Activated naive CD8-positive, alpha-beta T cell (primary cell): Measurements from ENCODE around the gene UNC13D.
A peak's percentile ranks its signal among the peaks of the same experiment; 100 is the strongest.
"Not testable (repeated sequence)": the region's sequence is repeated elsewhere in the genome, so short reads cannot be mapped to it uniquely, and the experiment has no call there.

Experiments
- H3K27ac Mint-ChIP-seq: one replicate; pipeline ENCODE4 v1.8.0; 2021; ENCODE audit warnings: mixed read lengths
- H3K27me3 Mint-ChIP-seq: one replicate; pipeline ENCODE4 v1.8.0; 2021; ENCODE audit warnings: mixed read lengths
- H3K36me3 Mint-ChIP-seq: one replicate; pipeline ENCODE4 v1.8.0; 2021; ENCODE audit warnings: mixed read lengths
- H3K4me1 Mint-ChIP-seq: one replicate; pipeline ENCODE4 v1.8.0; 2021; ENCODE audit warnings: low read depth, mixed read lengths
- H3K4me3 Mint-ChIP-seq: one replicate; pipeline ENCODE4 v1.8.0; 2021; ENCODE audit warnings: mild to moderate bottlenecking, mixed read lengths
- H3K9me3 Mint-ChIP-seq: one replicate; pipeline ENCODE4 v1.8.0; 2021; ENCODE audit warnings: low read depth, mixed read lengths

UNC13D gene

GRCh38 chr17:75795820-75796607 is 48.2 kb downstream of the UNC13D start:
- H3K27me3 Mint-ChIP-seq: no peaks in the 10 kb centered on the region
- no peak overlapping the region for H3K27ac Mint-ChIP-seq
- H3K4me1 Mint-ChIP-seq: peaks cover 28% of the 10 kb centered on the region
- peaks cover 5% of the 10 kb centered on the region for H3K36me3 Mint-ChIP-seq
- no peaks in the 10 kb centered on the region for H3K9me3 Mint-ChIP-seq
- H3K4me3 Mint-ChIP-seq: no peak overlapping the region

GRCh38 chr17:75793460-75793859 is 50.7 kb downstream of the UNC13D start:
- H3K27ac Mint-ChIP-seq: peak overlapping the region; percentile 64
- H3K4me1 Mint-ChIP-seq: peaks cover 37% of the 10 kb centered on the region
- H3K9me3 Mint-ChIP-seq: no peaks in the 10 kb centered on the region
- peaks cover 3% of the 10 kb centered on the region for H3K36me3 Mint-ChIP-seq
- H3K4me3 Mint-ChIP-seq: peak overlapping the region; percentile 28
- no peaks in the 10 kb centered on the region for H3K27me3 Mint-ChIP-seq

- H3K27ac Mint-ChIP-seq: no peak overlapping the region
- H3K9me3 Mint-ChIP-seq: no peaks in the 10 kb centered on the region
- H3K4me1 Mint-ChIP-seq: peaks cover 43% of the 10 kb centered on the region
- H3K4me3 Mint-ChIP-seq: no peak overlapping the region
- no peaks in the 10 kb centered on the region for H3K27me3 Mint-ChIP-seq
- H3K36me3 Mint-ChIP-seq: peaks cover 2% of the 10 kb centered on the region
Observed at GRCh38 chr17:75791254-75791653, 53.0 kb downstream of the UNC13D start.

DNA sequence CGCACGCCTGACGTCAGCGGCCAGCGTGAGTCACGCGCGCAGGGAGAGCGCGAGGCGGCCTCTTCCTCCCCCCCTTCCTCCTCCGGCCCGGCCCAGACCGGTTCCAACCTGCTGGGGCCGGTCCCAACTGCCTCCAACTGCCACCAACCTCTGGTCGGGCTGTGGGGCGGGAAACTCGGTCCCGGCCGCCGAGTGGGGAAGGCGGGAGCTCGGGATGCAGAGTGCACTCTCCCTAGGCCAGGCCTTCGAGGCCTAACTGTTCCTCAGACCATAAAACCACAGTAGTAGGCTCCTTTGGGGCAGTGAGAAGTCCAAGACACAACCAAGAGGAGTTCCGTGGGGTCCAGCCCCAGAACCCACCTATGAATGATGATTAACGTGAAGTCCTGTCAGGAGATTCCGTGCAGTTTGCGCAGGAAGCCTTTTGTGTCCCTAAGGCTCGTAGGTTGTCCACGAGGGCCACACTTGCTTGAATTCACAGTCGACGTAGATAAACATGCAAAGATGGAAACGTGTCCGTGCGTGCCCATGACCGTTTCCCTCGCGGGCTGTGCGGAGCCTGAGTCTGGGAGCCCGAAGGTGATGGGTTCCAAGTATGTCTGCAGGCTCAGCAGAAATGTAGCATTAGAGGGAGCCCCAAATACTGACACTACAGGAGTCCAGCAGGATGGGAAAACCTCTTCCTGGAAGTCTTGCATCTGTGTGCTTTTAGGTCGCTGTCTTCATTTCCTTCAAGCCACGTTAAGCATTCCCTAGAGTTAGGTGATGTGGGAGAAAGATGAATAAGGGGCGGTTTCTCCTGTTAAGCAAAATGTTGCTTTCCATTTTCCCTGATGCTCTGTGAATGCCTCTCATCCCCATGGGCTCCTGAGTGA is 59.0 kb downstream of the UNC13D start:
- H3K27ac Mint-ChIP-seq: peak overlapping the region; percentile 98
- no peaks in the 10 kb centered on the region for H3K9me3 Mint-ChIP-seq
- H3K4me3 Mint-ChIP-seq: peak overlapping the region; percentile 84
- H3K4me1 Mint-ChIP-seq: peaks cover 46% of the 10 kb centered on the region
- H3K27me3 Mint-ChIP-seq: no peaks in the 10 kb centered on the region
- peaks cover 6% of the 10 kb centered on the region for H3K36me3 Mint-ChIP-seq

DNA sequence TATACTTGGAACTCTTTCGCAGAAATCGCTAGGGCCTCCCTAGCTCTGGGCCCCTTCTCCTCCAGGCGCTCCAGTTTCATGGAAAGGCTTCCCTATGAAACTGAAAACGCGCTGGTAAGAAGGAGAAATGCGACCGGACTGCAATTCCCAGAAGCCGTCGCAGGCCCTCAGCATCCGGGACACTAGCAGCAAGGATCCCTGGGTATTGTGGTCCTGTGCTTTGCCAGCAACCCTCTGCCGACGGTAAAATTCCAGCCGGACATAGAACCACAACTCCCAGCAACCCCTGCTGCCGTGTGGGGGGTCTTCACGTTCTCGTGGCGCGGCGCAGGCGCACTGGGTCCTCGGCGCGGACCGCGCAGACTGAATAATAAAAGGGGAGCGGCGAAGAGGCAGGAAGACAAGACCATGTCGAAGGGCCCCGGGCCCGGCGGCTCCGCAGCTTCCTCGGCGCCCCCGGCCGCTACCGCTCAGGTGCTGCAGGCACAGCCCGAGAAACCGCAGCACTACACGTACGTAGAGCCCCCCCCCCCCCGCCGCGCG is 59.7 kb downstream of the UNC13D start, which contains the start of gene UNK:
UNK (plus strand) TSS at position 334 of the 543 bp plus-strand sequence; CDS start at position 409, 75 bp downstream.
- H3K4me1 Mint-ChIP-seq: peaks cover 48% of the 10 kb centered on the region
- peaks cover 3% of the 10 kb centered on the region for H3K9me3 Mint-ChIP-seq
- H3K27ac Mint-ChIP-seq: peak within 1 kb of the TSS; percentile 98
- H3K4me3 Mint-ChIP-seq: peak within 1 kb of the TSS; percentile 84
- H3K27me3 Mint-ChIP-seq: no peaks in the 10 kb centered on the region
- peaks cover 6% of the 10 kb centered on the region for H3K36me3 Mint-ChIP-seq

DNA sequence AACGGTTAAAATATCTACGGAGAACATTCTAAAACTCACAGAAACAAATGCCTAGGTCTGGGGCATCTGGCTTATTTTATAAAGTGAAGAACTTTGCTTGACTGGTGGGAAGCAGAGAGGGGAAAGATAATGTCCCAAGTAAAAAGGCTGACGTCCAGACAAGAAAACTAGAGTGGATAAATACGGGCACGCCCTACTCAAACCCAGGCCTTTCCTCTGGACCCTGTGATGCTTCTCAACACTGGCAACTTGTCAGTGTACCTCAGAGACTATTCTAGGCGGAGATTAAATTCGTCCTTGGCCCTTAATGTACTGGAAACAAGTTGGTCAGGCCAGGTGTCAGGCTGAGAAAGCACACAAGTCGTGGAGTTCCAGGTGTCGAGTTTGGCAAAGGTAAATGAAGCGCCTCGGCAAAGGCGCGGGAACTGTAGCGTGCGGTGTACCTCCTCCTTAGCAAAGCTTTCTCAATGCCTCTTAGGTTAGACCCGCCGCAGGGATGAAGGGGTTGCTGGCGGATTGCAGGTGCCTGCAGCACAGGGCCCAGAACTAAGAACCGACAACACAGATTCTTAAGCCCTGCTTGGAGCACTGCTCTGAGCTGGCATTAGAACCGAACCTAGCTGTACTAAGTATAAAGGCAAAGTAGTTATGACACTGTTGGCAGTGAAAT is 60.3 kb downstream of the UNC13D start:
- peaks cover 6% of the 10 kb centered on the region for H3K36me3 Mint-ChIP-seq
- H3K27me3 Mint-ChIP-seq: no peaks in the 10 kb centered on the region
- peak overlapping the region; percentile 84 for H3K4me3 Mint-ChIP-seq
- peaks cover 45% of the 10 kb centered on the region for H3K4me1 Mint-ChIP-seq
- H3K9me3 Mint-ChIP-seq: peaks cover 3% of the 10 kb centered on the region
- peak overlapping the region; percentile 98 for H3K27ac Mint-ChIP-seq

DNA sequence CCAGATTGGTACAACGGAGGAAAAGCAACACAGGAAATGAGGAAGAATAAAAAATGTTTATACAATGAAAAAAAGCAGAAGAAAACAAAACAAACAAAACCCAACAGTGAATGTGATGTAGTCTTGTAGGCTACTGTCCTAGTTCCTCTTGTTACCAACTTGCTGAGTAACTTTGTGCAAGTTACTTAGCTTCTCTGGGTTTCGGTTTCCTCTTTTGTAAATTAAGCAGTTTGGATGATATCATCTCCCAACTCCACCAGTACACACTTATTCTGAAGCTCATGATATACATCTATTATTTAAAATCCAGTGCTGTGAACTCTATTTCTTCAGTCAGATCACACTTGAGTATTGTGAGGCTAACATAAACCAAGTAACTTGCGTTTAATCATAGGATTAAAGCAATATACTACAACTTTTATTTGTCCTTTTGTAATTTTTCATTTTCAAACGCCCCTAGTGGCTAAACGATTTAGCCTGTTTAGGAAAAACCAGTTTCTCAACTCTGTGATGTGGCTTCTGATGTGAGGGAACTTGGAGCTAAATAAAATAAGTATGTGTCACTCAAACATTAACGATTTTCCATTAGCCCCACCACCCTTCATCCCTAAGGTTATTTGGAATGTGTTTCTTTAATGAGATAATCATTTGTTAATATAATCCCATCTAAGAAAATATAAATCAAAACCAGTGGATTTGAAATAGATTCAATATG is 61.0 kb downstream of the UNC13D start:
- H3K9me3 Mint-ChIP-seq: peaks cover 3% of the 10 kb centered on the region
- peaks cover 12% of the 10 kb centered on the region for H3K36me3 Mint-ChIP-seq
- H3K4me3 Mint-ChIP-seq: peak overlapping the region; percentile 84
- H3K27me3 Mint-ChIP-seq: no peaks in the 10 kb centered on the region
- peaks cover 45% of the 10 kb centered on the region for H3K4me1 Mint-ChIP-seq
- peak overlapping the region; percentile 98 for H3K27ac Mint-ChIP-seq

DNA sequence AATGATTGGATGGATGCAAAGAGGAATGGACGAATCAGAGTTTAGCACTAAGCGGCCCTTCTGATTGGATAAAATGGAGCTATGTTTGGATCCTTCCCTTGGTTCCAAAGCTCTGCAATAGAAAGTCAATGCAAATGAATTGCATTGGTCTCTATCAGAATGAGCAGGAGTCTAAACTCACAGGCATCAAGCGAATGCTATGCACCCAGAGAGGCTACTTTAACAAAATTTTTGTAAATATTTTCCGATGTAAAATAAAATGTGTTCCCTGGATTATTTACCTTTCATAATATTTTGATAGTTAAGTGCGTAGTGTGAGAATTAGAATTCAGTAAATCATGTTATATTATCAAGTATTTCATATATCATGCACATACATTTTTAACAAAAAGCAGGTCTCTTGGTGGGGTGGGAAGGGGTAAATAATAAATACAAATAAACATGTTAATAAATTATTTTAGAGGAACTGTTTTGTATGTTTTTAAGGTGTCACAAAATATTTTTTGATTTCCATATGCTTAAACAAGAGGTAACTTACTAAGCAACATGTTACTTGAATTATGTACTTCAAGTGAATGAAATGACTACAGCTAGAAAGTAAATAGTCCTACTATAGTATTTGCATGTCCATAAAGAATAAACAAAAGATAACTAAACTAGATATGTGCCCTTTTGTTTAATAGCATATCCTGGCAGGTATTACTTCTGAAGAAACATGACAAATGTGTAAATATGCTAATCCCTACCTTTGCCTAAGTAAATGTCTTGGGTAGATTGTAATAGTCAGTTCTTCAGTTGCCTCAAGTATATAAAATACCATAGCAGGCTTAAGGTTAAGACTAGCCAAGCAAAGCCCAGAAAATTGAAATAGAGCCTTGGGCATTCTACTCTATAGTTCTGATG is 64.0 kb downstream of the UNC13D start:
- Mint-ChIP-seq H3K4me1 (peaks cover 52% of the 10 kb centered on the region), H3K36me3 (peaks cover 22% of the 10 kb centered on the region), H3K27ac (peak overlapping the region; percentile 99), H3K27me3 (no peaks in the 10 kb centered on the region), H3K4me3 (peak overlapping the region; percentile 96), H3K9me3 (peaks cover 3% of the 10 kb centered on the region)

- peaks cover 3% of the 10 kb centered on the region for H3K9me3 Mint-ChIP-seq
- peak overlapping the region; percentile 96 for H3K4me3 Mint-ChIP-seq
- peaks cover 49% of the 10 kb centered on the region for H3K4me1 Mint-ChIP-seq
- peak overlapping the region; percentile 99 for H3K27ac Mint-ChIP-seq
- H3K27me3 Mint-ChIP-seq: no peaks in the 10 kb centered on the region
- H3K36me3 Mint-ChIP-seq: peaks cover 22% of the 10 kb centered on the region
Observed at GRCh38 chr17:75779250-75779986, 64.8 kb downstream of the UNC13D start.

GRCh38 chr17:75778861-75779249 is 65.3 kb downstream of the UNC13D start:
- H3K9me3 Mint-ChIP-seq: peaks cover 3% of the 10 kb centered on the region
- H3K4me3 Mint-ChIP-seq: peak overlapping the region; percentile 96
- H3K27me3 Mint-ChIP-seq: no peaks in the 10 kb centered on the region
- peak overlapping the region; percentile 91 for H3K27ac Mint-ChIP-seq
- peaks cover 44% of the 10 kb centered on the region for H3K4me1 Mint-ChIP-seq
- peaks cover 22% of the 10 kb centered on the region for H3K36me3 Mint-ChIP-seq

GRCh38 chr17:75778066-75778860 is 65.9 kb downstream of the UNC13D start:
- peaks cover 22% of the 10 kb centered on the region for H3K36me3 Mint-ChIP-seq

GRCh38 chr17:75777296-75777922 is 66.8 kb downstream of the UNC13D start:
- H3K4me3 Mint-ChIP-seq: peak overlapping the region; percentile 96
- H3K36me3 Mint-ChIP-seq: peaks cover 22% of the 10 kb centered on the region
- no peaks in the 10 kb centered on the region for H3K27me3 Mint-ChIP-seq
- H3K9me3 Mint-ChIP-seq: peaks cover 3% of the 10 kb centered on the region
- peaks cover 34% of the 10 kb centered on the region for H3K4me1 Mint-ChIP-seq
- peak overlapping the region; percentile 91 for H3K27ac Mint-ChIP-seq

More at GRCh38 chr17:75778066-75778860, 65.9 kb downstream of the UNC13D start:
- H3K9me3 Mint-ChIP-seq, H3K27me3 Mint-ChIP-seq: not testable (repeated sequence)
- H3K4me1 Mint-ChIP-seq: peaks cover 38% of the 10 kb centered on the region
- peak overlapping the region; percentile 91 for H3K27ac Mint-ChIP-seq
- H3K4me3 Mint-ChIP-seq: peak overlapping the region; percentile 96
